Stimulated activated CD4-positive, alpha-beta T cell treated with anti-CD3 and anti-CD28 coated beads, Interleukin-12 subunit alpha, Interleukin-12 subunit beta, amount 100 ng/mL, for 4 hours (primary cell): ENCODE data around the gene CASK.
"Not testable (repeated sequence)": the region's sequence is repeated elsewhere in the genome, so short reads cannot be mapped to it uniquely, and the experiment has no call there.

Experiments
- DNase-seq: peaks from one replicate; pipeline ENCODE4 v3.0.0-alpha.2; 2020

CASK gene

GRCh38 chrX:41684940-41685339 lies 238.4 kb downstream of the CASK start:
- no peak for DNase-seq

GRCh38 chrX:41684138-41684537 lies 239.2 kb downstream of the CASK start:
- DNase-seq = no peak

GRCh38 chrX:41677183-41678060 lies 245.9 kb downstream of the CASK start:
- DNase-seq = no peak

GRCh38 chrX:41676361-41676760 lies 247.0 kb downstream of the CASK start:
- not testable (repeated sequence) for DNase-seq

GRCh38 chrX:41672643-41673042 lies 250.7 kb downstream of the CASK start:
- no peak for DNase-seq

GRCh38 chrX:41671082-41671481 lies 252.3 kb downstream of the CASK start:
- DNase-seq = no peak

- no peak for DNase-seq
Measured at GRCh38 chrX:41670112-41670511, 253.2 kb downstream of the CASK start.

- no peak for DNase-seq
Measured at GRCh38 chrX:41667631-41668030, 255.7 kb downstream of the CASK start.

- no peak for DNase-seq
Measured at GRCh38 chrX:41666251-41666650, 257.1 kb downstream of the CASK start.

GRCh38 chrX:41665686-41666085 lies 257.7 kb downstream of the CASK start:
- DNase-seq = no peak

GRCh38 chrX:41664908-41665307 lies 258.4 kb downstream of the CASK start:
- no peak for DNase-seq

GRCh38 chrX:41664375-41664901 lies 258.9 kb downstream of the CASK start:
- no peak for DNase-seq

GRCh38 chrX:41661366-41662095 lies 261.8 kb downstream of the CASK start:
- no peak for DNase-seq

- DNase-seq = no peak
Measured at GRCh38 chrX:41655631-41656030, 267.7 kb downstream of the CASK start.

GRCh38 chrX:41655101-41655500 lies 268.3 kb downstream of the CASK start:
- DNase-seq = no peak

- DNase-seq = no peak
Measured at GRCh38 chrX:41653125-41653524, 270.2 kb downstream of the CASK start.

- not testable (repeated sequence) for DNase-seq
Measured at GRCh38 chrX:41646201-41646600, 277.2 kb downstream of the CASK start.

GRCh38 chrX:41634284-41634683 lies 289.1 kb downstream of the CASK start:
- DNase-seq = no peak

GRCh38 chrX:41630091-41630490 lies 293.3 kb downstream of the CASK start:
- DNase-seq = no peak

GRCh38 chrX:41629539-41629938 lies 293.8 kb downstream of the CASK start:
- no peak for DNase-seq

- DNase-seq = no peak
Measured at GRCh38 chrX:41621222-41621723, 302.1 kb downstream of the CASK start.

- no peak for DNase-seq
Measured at GRCh38 chrX:41619221-41619620, 304.1 kb downstream of the CASK start.

GRCh38 chrX:41616935-41617334 lies 306.4 kb downstream of the CASK start:
- no peak for DNase-seq

GRCh38 chrX:41616255-41616654 lies 307.1 kb downstream of the CASK start:
- DNase-seq = no peak
